ENCODE data around the gene KLHL21.
"Not testable (repeated sequence)": the region's sequence is repeated elsewhere in the genome, so short reads cannot be mapped to it uniquely, and the experiment has no call there.

KLHL21 gene

DNA sequence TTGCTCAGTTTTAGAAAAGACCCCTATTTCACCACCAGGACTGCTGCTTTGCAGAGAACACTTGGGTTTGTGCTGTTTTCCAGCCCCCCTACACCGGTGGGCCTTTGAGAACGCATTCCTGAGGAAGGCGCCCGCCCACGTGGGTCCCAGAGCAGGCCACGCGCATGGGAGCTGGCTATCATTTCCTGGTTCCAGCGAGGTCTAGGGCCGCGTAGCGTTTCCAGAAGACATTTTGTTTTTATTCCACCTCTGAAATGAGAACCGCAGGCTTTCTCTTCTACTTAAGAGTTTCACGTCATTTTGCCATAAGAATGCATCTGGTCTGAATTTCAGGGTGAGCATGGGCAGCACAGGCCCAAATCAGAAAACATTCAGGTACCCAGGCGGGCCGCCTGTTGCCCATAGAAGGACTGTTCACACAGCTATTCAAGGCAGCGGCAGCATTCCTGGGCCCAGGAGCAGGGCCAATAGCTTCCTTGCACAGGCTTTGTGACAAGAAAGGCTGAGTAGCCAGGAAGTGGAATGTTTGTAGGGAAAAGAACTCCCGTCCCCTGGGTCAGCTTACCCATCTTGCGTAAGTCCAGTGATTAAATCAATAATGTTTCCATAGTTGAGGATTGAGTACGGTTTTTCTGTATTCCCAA is 1.4 kb upstream of the KLHL21 start:
- DNase-seq (ENCODE audit: insufficient read length) (no peak), FAIRE-seq (no peak)
- TF ChIP-seq TAF1 (IDR thresholded peaks at IDR 0.05; ENCODE audit: borderline replicate concordance, low read depth, low read length) (no peak), POLR2AphosphoS5 (IDR thresholded peaks at IDR 0.05; ENCODE audit: low read depth, low read length) (no peak), POLR2A (IDR thresholded peaks at IDR 0.05; ENCODE audit: low read depth, low read length) (no peak)

DNA sequence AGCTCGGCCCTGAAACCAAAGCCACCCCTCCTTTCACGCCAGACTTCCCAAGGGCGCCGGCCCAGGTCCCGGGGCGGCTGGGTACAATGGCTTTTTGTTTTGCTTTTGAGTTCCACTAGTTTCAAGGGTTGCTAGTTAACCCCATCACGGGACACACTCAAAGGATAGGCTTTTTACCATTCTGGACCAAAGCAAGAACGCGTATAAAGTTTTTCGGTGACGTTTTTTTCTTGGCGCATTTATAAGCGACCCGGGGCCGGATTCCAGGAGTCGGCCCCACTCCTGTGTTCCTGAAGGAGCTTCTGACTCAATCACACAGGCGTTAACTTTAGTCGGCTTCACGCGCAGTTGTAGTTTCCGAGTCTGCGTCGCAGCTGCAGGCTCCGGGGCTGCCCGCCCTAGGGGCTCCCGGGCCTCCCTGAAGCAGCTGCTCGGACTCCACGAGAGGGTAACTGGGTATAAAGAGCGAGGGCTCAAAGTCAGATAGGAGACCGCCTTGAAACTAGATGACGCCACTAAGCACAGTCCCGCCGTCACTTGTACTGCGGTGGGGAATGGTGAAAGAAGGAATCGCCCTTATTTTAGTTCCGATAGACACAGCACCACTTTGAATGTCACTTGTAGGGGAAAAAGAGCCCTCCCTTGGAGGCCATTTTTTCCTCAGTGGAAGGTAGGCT is 707 bp upstream of the KLHL21 start:
- FAIRE-seq (no peak), DNase-seq (ENCODE audit: insufficient read length) (no peak)
- TF ChIP-seq POLR2A (IDR thresholded peaks at IDR 0.05; ENCODE audit: low read depth, low read length) (no peak), TAF1 (IDR thresholded peaks at IDR 0.05; ENCODE audit: borderline replicate concordance, low read depth, low read length) (no peak), POLR2AphosphoS5 (IDR thresholded peaks at IDR 0.05; ENCODE audit: low read depth, low read length) (no peak)

DNA sequence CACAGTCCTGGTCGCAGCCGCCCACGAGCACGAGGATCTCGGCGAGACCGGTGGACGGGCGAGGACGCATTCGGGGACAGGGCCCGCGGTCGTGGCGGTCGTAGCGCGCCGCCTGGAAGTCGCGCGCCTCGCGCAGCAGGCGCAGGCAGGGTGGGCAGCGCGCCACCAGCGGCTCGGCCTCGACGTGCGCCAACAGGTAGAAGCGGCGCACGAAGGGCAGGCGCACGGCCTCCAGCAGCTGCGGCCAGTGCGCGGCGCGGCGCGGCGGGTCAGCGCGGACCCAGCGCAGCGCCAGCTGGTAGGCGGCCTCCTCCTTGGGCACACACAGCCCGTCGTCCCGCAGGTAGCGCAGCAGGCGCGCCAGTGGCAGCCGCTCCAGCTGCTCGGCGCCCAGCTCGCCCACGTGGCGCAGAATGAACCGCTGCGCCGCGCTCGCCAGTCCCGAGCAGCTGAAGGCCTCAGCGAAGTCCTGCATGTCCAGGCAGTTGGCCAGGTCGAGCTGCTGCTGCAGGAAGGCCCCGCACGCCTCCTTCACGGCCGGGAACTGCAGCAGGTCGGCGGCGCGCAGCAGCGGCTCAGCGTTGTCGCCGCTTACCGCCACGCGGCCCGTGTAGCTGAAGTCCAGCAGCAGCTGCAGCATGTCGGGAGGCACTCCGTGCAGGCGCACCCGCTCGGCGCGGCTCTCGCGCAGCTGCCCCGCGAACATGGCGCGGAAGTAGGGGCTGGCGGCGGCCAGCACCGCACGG is 573 bp downstream of the KLHL21 start:
- peak; percentile 61 for FAIRE-seq
- peak; percentile 31 for DNase-seq (ENCODE audit: insufficient read length)

DNA sequence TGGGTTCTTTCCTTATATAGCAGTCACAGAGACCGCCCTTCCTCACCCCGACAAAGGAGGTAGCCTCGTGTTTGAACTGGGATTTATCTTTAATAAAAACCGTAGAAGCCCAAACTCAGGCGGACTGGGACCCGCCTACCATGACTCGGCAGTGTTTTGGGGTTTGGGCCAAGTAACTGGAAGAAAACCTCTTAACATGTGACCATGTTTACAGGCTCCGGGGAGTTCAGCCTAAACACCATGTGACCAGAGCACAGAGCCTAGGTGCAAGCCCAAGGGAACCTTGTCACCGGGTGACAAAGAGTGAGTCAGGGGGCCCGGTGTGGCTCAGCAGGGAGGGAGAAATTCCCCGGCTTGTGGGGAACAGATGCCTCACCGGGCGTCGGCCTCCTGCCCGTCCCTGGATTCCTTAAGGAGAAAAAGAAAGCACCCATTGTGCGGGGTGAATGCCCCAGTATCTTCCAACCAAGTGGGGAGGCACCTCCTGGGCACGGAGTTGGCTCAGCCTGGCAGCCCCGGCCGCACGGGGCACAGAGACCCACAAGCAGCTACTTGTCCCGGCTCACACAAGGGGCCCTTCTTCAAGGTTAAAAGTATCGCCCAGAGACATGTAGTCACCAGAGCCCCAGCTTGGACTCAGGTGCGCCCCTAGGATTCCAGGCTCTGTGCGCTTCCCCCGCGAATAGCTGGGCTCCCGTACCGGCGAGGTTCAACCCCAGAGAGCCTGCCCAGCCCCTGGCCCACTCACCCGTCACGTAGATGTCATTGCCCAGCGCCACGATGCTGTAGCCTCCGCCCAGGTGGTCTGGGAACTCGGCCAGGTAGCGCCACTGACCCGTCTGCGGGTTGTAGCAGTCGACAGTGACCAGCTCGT is 1.4 kb downstream of the KLHL21 start:
- DNase-seq (ENCODE audit: insufficient read length) = peak; percentile 51
- peak; percentile 78 for FAIRE-seq
- TF ChIP-seq POLR2A (IDR thresholded peaks at IDR 0.05; ENCODE audit: low read depth, low read length) (no peak), TAF1 (IDR thresholded peaks at IDR 0.05; ENCODE audit: borderline replicate concordance, low read depth, low read length) (no peak), POLR2AphosphoS5 (IDR thresholded peaks at IDR 0.05; ENCODE audit: low read depth, low read length) (no peak)

More for the DNA sequence above, 573 bp downstream of the KLHL21 start:
- TF ChIP-seq TAF1 (IDR thresholded peaks at IDR 0.05; ENCODE audit: borderline replicate concordance, low read depth, low read length) (no peak), POLR2AphosphoS5 (IDR thresholded peaks at IDR 0.05; ENCODE audit: low read depth, low read length) (no peak), POLR2A (IDR thresholded peaks at IDR 0.05; ENCODE audit: low read depth, low read length) (no peak)

DNA sequence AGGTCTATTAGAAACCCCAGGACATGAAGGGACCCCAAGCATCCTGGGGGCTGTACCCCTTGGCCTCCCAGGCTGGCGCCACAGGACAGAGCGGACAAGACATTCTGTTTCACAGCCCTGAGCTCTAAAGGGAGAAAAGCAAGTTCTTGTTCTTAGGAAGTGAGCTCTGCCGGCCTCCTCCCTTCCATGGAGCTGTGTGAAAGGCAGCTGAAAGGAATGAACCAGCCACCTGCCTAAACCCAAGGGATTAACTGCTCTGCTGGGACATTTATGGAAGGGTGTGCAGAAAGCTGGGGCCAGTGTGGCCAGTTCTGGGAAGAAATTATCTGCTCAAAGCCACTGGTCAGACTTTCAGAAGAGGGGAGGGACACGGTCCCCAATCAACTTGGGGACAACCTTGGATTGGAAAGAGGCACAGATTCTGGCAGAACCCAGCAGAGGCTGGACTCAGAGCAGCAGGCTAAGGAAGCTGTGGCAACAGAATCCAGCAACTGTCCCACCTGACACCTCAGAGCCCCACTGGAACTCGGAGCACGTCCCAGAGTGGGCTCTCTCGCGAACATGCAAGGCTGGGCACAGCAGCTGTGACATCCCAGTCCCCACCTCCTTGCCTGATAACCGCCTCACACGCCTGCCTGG is 2.1 kb downstream of the KLHL21 start:
- TF ChIP-seq POLR2A (IDR thresholded peaks at IDR 0.05; ENCODE audit: low read depth, low read length) (no peak), TAF1 (IDR thresholded peaks at IDR 0.05; ENCODE audit: borderline replicate concordance, low read depth, low read length) (no peak), POLR2AphosphoS5 (IDR thresholded peaks at IDR 0.05; ENCODE audit: low read depth, low read length) (no peak)
- FAIRE-seq (peak; percentile 9), DNase-seq (ENCODE audit: insufficient read length) (no peak)

DNA sequence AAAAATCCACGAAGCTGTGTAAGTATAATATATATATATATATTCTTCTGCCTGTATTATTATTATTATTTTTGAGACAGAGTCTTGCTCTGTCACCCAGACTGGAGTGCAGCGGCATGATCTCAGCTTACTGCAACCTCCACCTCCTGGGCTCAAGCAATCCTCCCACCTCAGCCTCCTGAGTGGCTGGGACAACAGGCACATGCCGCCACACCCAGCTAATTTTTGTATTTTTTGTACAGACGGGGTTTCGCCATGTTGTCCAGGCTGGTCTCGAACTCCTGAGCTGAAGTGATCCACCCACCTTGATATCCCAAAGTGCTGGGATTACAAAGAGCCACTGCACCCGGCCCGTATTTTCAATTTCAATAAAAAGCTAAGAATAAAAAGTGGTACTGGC is 2.7 kb downstream of the KLHL21 start:
- not testable (repeated sequence) for FAIRE-seq; DNase-seq (ENCODE audit: insufficient read length)

DNA sequence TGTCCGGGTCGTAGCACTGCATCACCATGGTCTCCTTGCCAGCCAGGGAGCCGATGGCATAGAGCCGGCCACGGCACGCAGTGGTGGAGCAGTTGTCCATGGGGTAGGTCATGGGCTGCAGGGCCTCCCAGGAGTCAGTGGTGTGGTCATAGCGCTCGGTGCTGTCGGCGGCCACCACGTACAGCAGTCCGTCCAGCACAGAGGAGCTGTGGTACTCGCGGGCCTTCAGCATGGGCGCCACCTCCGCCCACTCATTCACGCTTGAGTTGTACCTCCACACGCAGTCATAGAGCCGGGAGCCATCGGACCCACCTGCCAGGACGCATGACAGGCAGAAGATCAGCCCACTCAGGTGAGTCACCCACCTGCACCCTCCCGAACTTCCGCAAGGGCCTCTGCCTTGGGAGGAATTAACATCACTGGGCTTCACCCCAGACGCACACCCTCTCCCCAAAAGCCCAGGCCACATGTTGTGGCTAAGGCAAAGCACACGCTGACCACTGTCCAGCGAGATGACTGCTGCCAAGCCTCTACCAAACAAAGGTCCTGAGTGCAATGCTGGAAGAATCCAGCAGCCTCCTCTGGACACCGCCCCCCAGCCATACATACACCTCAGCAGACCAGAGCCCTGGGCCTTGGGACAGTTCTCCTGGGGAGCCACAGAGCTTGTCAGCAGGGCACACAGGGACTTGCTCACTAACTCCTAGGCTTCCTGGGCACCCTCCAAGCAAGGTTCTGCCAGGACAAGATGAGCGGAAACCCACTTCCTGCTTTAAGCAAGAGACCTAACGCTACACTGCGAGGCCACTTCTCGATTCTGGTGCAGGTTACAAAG is 3.3 kb downstream of the KLHL21 start:
- DNase-seq (ENCODE audit: insufficient read length) (no peak), FAIRE-seq (no peak)
- no peak for TF ChIP-seq POLR2A (IDR thresholded peaks at IDR 0.05; ENCODE audit: low read depth, low read length)
- TF ChIP-seq POLR2AphosphoS5 (IDR thresholded peaks at IDR 0.05; ENCODE audit: low read depth, low read length) = no peak
- no peak for TF ChIP-seq TAF1 (IDR thresholded peaks at IDR 0.05; ENCODE audit: borderline replicate concordance, low read depth, low read length)

DNA sequence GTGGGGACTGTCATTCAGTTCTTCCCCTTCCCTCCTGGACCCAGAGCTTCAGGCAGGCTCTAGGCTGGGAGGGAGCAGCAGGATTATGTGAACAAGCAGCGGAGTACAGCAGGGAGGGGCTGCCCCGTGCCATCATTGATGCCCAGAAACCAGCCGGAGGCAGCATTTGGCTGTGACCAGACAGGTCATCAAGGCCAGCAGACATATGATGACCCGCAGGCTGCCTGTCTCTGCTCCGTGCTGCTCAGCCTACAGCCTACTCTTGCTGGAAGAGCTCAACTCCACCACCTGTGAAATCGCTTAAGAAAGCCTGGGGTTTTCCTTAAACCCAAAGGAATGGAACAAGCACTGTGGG is 4.9 kb downstream of the KLHL21 start:
- DNase-seq (ENCODE audit: insufficient read length) = no peak
- no peak for FAIRE-seq
- no peak for TF ChIP-seq TAF1 (IDR thresholded peaks at IDR 0.05; ENCODE audit: borderline replicate concordance, low read depth, low read length)
- TF ChIP-seq POLR2AphosphoS5 (IDR thresholded peaks at IDR 0.05; ENCODE audit: low read depth, low read length) = no peak
- no peak for TF ChIP-seq POLR2A (IDR thresholded peaks at IDR 0.05; ENCODE audit: low read depth, low read length)

DNA sequence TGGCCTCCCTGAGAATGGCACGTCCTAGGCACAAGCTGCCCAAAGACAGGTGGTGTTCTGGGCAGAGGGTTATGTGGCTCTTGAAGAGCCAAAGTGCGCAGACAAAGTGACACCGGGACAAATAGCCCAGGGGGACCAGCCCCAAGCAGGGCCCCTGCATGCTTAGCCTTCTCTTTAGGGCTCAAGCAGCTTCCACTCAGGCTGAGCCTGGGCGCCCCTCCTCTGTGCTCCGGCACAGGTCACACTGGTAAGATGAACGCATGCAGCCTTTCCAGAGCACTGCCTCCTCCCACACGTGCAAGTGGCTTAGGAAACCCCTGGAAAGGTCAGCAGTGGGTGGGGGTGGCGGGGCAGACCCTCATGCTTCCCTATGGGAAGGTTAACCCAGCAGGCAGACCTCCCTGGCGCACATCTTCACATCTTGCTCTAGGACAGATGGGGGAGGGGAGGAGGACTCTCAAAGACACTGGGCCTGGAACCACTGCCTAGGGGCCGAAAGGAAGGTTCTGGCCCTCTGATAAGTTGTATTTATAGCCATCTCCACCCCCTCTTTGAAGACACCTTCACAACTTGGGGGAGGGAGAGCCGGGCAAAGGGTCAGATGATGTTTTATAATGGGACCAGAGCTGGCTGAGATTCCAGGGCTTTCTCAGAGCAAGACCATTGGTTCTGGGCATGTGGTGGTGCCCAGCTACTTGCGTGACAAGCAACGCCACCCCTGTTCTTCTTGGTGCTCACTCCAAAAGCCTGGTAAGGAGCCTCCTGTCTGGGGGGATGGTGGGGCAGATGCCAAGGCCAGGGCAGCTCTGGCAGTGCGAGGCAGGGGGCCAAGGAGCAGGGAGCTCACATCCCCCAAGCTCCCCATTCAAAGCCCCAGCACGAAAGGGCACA is 5.5 kb downstream of the KLHL21 start:
- FAIRE-seq = no peak
- TF ChIP-seq POLR2A (IDR thresholded peaks at IDR 0.05; ENCODE audit: low read depth, low read length) (no peak), POLR2AphosphoS5 (IDR thresholded peaks at IDR 0.05; ENCODE audit: low read depth, low read length) (no peak), TAF1 (IDR thresholded peaks at IDR 0.05; ENCODE audit: borderline replicate concordance, low read depth, low read length) (no peak)
- DNase-seq (ENCODE audit: insufficient read length) = no peak
